ENCODE results near the gene PLEKHM3. TPM values are rescaled to one million over a fixed set of nuclear protein-coding genes. Genes with fewer than 3 reads are reported as not detected.
"Not testable (repeated sequence)": the region's sequence is repeated elsewhere in the genome, so short reads cannot be mapped to it uniquely, and the experiment has no call there.

PLEKHM3 gene
- total RNA-seq, 8 experiments from 2014 or later, result 8.6 to 20.5 (median 12.5) TPM

DNA sequence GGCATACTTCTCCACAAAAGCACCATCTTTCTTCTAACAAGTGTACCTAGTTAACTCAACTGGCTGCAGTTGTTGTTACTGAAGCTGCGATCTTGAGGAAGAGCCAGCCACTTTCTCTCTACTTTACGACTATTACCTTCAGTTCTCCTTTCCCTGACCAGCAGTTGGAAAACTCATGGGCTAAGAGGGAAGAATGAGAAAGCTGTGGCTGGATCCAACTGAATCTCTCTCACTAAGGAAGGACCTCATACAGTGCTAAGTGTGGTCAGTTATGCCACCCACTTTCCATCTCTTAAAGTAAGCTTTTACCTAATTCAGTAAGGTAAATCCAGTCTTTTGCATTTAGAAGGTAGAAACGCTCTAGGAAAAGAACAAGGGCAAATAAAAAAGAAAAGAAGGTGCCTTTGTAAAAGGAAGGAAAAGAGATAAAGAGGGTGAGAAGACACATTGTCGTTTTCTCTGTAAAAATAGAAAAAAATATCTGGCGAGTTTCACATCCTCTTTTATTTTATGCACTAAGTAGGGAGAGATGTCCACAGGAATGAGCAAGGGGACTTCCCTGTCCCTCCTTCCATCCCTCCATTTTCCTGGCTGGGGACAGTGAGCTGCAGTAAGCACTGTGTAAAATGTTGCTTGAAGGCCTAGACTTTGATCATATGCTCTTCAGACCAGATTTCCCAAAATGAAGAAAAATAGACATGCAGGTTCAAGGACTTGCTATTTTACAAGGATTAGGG lies 73.4 kb downstream of the PLEKHM3 start:
- in situ Hi-C loops (cut with MboI; ENCODE audit: low pct_unique_long_range_greater_than_20kb in 2 of 9, low sequenced_read_pairs in 9 of 9, unreplicated experiment in 9 of 9), result no loop called here
- Histone ChIP-seq H3K27ac (no peak overlapping the region), H3K4me3 (no peak overlapping the region), H3K4me1 (replicated peaks in 1 of 2) (no peaks in the 10 kb centered on the region)
- 77 to 97% (median 88%) methylated on average over 3 to 5 of the region's 5 CpGs for WGBS, 10 experiments
- ATAC-seq (replicated peaks in 6 of 8), result no peak

DNA sequence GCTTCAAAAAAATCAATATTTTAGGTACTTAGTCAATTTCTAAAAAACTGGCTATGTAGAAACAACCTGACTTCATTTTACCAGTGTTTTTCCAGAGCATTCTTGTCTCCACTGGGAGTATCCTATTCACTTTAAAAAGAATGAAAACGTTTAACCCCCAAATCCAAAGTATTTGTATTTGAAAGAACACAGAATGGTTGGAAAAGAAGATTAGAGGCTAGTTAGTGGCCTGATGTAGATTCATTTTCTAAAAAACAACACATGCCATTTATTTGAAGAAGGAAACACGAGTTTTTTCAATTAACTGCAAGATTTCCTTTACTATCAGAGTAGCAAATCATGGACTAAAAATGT lies 74.6 kb downstream of the PLEKHM3 start:
- ATAC-seq (replicated peaks in 6 of 8), result no peak
- Histone ChIP-seq H3K27ac (no peak overlapping the region), H3K4me1 (replicated peaks in 1 of 2) (no peaks in the 10 kb centered on the region), H3K4me3 (no peak overlapping the region)
- 10 to 80% (median 27%) methylated on average over 1 to 2 of the region's 2 CpGs; no CpG with 5 or more reads in 1 of the 10 experiments for WGBS, 10 experiments
- in situ Hi-C loops (cut with MboI; ENCODE audit: low pct_unique_long_range_greater_than_20kb in 2 of 9, low sequenced_read_pairs in 9 of 9, unreplicated experiment in 9 of 9), result no loop called here

DNA sequence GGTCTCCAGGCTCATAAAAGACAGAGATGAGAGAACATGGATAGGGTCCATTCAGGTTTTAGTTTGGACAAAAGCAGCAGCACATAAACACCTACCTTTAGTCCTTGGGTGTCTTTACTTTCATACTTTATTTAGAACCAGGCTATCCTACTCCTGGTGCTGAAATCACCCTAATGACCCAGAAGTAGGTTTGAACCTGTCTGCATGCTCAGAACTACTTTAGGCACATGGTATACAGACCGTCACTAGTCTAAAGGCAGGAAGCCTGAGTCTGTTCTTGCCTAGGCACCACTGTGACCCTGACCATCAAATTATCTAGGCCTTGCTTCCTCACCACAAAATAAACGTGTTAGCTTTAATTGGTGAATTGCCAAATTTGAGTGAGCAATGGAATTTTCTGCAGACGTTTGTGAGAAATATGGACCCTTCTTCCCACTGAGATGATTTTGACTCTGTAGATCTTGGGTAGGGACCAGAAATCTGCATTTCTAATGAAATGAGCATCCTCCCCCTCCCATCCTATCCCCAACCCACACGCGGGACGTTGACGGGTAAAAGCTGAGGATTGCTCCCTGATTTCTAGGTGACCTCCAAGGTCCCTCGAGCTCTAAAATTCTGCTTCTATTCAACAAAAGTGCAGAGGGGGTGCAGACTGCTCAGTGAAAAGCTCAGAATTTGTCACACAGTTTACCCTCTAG lies 75.1 kb downstream of the PLEKHM3 start:
- in situ Hi-C loops (cut with MboI; ENCODE audit: low pct_unique_long_range_greater_than_20kb in 2 of 9, low sequenced_read_pairs in 9 of 9, unreplicated experiment in 9 of 9), result no loop called here
- peak in 1 of 8 experiments; percentile 32 for ATAC-seq (replicated peaks in 6 of 8)
- no peak overlapping the region for H3K4me3 ChIP-seq
- no peaks in the 10 kb centered on the region for H3K4me1 ChIP-seq (replicated peaks in 1 of 2)
- WGBS, 10 experiments, result 33 to 82% (median 68%) methylated on average over 1 to 7 of the region's 8 CpGs; no CpG with 5 or more reads in 3 of the 10 experiments
- no peak overlapping the region for H3K27ac ChIP-seq

DNA sequence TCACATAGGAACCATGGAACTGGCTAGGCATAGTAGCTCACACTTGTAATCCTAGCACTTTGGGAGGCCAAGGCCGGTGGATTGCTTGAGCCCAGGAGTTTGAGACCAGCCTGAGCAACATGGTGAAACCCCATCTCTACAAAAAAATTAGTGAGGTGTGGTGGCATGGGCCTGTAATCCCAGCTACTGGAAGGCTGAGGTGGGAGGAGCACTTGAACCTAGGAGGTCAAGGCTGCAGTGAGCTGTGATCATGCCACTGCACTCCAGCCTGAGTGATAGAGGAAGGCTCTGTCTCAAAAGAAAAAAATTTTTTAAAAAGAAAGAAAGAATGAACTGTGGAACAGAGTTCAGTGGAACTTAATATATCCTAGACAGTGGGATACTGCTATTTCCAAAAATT lies 76.1 kb downstream of the PLEKHM3 start:
- WGBS, 10 experiments, result 100% methylated on average over 1 of the region's 1 CpG; no CpG with 5 or more reads in 6 of the 10 experiments
- H3K4me1 ChIP-seq (replicated peaks in 1 of 2); H3K4me3 ChIP-seq; in situ Hi-C loops (cut with MboI; ENCODE audit: low pct_unique_long_range_greater_than_20kb in 2 of 9, low sequenced_read_pairs in 9 of 9, unreplicated experiment in 9 of 9); H3K27ac ChIP-seq; ATAC-seq (replicated peaks in 6 of 8): not testable (repeated sequence)

DNA sequence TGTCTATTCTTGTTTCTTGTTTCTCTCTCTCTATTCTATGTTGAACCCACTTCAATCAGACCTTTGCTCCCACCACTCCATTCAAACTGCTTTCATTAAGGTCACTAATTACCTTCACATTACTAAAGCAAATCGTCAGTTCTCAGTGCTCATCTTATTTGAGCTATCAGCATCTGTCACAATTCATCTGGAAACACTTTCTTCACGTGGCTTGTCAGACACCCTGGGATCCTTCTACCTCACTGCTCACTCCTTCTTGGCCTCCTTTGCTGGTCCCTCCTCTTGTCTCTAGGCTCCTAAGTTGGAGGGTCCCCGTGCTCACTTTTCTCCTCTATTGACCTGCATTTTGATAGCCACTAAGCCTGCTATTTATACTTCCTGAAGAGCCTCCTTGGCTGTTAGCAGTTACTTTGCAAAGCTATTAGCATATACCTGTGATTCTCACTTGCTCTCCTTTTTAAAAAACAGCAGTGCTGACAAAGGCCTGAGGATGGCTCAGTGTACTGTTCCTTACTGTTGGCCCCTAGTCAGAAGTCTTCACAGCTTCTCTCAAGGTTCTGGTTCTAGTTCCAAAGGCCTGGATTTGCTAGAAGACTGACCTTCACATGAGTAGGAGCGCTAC lies 80.2 kb downstream of the PLEKHM3 start:
- Histone ChIP-seq H3K4me3 (no peak overlapping the region), H3K27ac (no peak overlapping the region), H3K4me1 (replicated peaks in 1 of 2) (no peaks in the 10 kb centered on the region)
- 17 to 75% (median 60%) methylated on average over 2 to 4 of the region's 4 CpGs; no CpG with 5 or more reads in 1 of the 10 experiments for WGBS, 10 experiments
- no peak for ATAC-seq (replicated peaks in 6 of 8)
- in situ Hi-C loops (cut with MboI; ENCODE audit: low pct_unique_long_range_greater_than_20kb in 2 of 9, low sequenced_read_pairs in 9 of 9, unreplicated experiment in 9 of 9), result no loop called here

DNA sequence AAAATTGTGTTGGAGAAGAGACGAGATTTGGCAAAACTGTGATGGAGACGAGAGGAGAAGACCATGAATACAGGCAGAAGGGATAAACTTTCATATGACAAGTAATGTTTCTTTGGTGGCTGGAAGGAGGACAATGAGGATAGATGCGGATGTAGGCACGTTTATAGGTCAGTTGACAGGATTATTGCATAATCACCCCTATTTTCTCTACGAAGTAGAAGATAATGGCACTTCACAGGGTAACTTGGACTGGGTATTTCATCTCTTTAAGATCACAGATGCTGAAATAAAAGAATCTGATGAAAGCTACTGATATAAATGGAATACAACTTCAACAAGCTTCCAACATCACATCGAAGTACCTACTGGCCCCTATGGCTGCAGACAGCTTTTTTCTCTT lies 81.0 kb downstream of the PLEKHM3 start:
- Histone ChIP-seq H3K4me1 (replicated peaks in 1 of 2) (no peaks in the 10 kb centered on the region), H3K4me3 (no peak overlapping the region), H3K27ac (no peak overlapping the region)
- in situ Hi-C loops (cut with MboI; ENCODE audit: low pct_unique_long_range_greater_than_20kb in 2 of 9, low sequenced_read_pairs in 9 of 9, unreplicated experiment in 9 of 9), result no loop called here
- WGBS, 10 experiments, result 69 to 100% (median 89%) methylated on average over 2 to 6 of the region's 6 CpGs
- ATAC-seq (replicated peaks in 6 of 8), result no peak

DNA sequence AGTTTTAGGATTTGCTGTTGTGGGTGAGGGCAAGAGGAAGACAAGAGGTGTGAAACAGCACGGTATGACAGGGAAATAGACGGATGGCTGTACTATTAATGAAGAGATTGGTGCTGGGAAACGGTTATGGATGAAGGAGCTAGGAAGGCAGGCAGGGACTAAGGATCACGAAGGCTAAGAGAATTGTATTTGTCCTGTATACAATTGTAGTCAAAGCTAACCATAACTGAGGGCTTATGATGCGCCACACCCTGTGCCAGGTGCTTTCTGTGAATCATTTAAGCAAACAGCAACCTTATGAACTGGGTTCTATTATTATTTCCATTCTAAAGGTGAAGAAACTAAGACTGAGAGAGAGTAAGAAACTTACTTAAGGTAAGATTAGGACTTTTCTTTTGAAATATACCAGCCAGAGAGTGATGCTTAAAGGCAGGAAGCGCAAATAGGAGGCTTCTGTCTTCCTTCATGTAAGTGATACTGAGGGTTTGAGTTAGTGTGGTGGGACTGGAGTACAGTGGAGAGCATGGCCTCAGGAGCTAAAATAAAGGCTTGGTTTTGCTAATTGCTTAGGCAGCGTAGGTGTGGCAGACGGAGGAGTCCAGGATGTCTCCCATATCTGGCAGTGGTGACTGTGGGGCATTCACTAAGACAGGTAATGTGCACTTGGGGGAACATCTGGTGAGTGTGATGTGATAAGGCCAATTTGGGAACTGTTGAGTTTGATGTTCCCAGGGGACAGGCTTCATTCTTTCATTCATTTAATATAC lies 85.8 kb downstream of the PLEKHM3 start:
- Histone ChIP-seq H3K4me1 (replicated peaks in 1 of 2) (peaks cover 5 to 8% of the 10 kb centered on the region in 2 donors), H3K27ac (no peak overlapping the region), H3K4me3 (no peak overlapping the region)
- WGBS, 10 experiments, result 68 to 100% (median 90%) methylated on average over 2 to 8 of the region's 8 CpGs
- in situ Hi-C loops (cut with MboI; ENCODE audit: low pct_unique_long_range_greater_than_20kb in 2 of 9, low sequenced_read_pairs in 9 of 9, unreplicated experiment in 9 of 9), result no loop called here
- peak in 2 of 8 experiments; percentile 18 to 46 for ATAC-seq (replicated peaks in 6 of 8)

DNA sequence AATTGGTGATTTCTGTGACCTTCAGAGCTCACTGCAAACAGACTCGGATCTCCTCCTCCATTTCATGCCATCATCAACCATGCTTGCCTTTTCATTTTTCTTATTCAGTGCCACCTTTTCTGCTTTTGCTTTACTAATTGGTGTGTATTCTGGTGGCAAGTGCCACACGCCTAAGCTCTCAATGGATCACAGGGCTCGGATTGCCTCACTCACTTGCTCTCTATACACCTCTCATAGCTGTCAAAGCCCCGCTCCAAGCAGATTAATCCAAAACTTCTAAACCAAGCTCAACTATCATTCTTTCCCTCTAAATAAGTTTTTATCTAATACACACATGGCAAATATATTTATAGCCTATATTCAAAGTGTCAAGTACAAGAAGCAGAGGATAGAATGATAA lies 86.4 kb downstream of the PLEKHM3 start:
- H3K27ac ChIP-seq, result no peak overlapping the region
- in situ Hi-C loops (cut with MboI; ENCODE audit: low pct_unique_long_range_greater_than_20kb in 2 of 9, low sequenced_read_pairs in 9 of 9, unreplicated experiment in 9 of 9), result no loop called here
- H3K4me1 ChIP-seq (replicated peaks in 1 of 2), result peaks cover 5 to 8% of the 10 kb centered on the region in 2 donors
- no peak overlapping the region for H3K4me3 ChIP-seq
- no peak for ATAC-seq (replicated peaks in 6 of 8)
- WGBS, 10 experiments, result 73 to 100% (median 87%) methylated on average over 1 to 4 of the region's 4 CpGs; no CpG with 5 or more reads in 2 of the 10 experiments

DNA sequence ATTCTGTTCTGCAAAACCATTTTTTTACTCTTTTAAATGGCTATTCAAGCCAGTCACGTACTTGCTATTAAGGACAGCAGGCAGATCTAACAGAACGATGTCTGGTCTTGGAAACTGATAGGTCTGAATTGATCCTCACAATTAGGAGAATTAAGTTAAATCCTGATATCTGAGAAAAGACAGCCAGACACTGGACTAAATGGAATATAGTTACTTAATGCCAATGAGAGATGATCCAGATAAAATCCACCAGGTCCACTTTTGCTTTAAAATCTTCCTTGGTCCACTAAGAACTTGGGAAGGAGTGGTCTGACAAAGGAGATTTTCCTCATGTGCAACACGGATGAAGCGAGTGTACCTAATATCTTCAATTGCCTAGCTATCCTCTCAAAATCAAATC lies 86.9 kb downstream of the PLEKHM3 start:
- 65 to 100% (median 100%) methylated on average over 2 to 4 of the region's 4 CpGs; no CpG with 5 or more reads in 1 of the 10 experiments for WGBS, 10 experiments
- H3K27ac ChIP-seq, result no peak overlapping the region
- H3K4me3 ChIP-seq, result no peak overlapping the region
- in situ Hi-C loops (cut with MboI; ENCODE audit: low pct_unique_long_range_greater_than_20kb in 2 of 9, low sequenced_read_pairs in 9 of 9, unreplicated experiment in 9 of 9), result no loop called here
- peaks cover 5 to 8% of the 10 kb centered on the region in 2 donors for H3K4me1 ChIP-seq (replicated peaks in 1 of 2)
- ATAC-seq (replicated peaks in 6 of 8), result no peak

DNA sequence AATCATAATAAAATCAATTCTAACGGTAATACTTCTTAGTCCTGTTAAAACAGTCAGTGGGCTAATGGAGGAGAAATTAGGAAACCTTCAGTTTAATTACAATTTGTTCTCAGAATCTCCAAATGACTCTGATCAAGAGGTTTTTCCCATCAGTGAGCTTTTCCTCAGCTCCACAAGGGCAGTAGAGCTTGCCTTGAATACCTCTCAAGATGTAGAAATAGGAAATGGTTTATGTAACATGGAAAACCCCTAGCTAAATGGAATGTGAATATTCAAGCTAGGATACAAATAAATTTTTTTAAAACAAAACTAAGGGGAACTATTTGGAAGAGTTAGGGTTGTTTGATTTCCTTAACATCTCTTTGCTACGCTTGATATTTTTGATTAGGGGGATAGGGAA lies 87.5 kb downstream of the PLEKHM3 start:
- H3K4me1 ChIP-seq (replicated peaks in 1 of 2), result peaks cover 5 to 8% of the 10 kb centered on the region in 2 donors
- H3K4me3 ChIP-seq, result no peak overlapping the region
- WGBS, 10 experiments, result 66 to 94% (median 74%) methylated on average over 1 to 2 of the region's 2 CpGs
- peak in 3 of 8 experiments; percentile 26 to 34 (median 33) for ATAC-seq (replicated peaks in 6 of 8)
- no peak overlapping the region for H3K27ac ChIP-seq
- in situ Hi-C loops (cut with MboI; ENCODE audit: low pct_unique_long_range_greater_than_20kb in 2 of 9, low sequenced_read_pairs in 9 of 9, unreplicated experiment in 9 of 9), result no loop called here

DNA sequence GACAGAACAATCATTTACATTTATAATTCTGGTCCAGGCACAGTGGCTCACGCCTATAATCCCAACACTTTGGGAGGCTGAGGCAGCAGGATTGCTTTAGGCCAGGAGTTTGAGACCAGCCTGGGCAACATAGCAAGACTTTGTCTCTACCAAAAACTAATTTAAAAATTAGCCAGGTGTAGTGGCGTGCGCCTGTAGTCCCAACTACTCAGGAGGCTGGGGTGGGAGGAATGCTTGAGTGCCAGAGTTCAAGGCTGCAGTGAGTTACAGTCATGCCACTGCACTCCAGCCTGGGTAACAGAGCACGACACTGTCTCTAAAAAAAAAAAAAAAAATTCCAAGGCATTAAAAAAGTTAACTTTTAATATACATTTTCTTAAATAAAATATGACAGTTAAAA lies 88.1 kb downstream of the PLEKHM3 start:
- in situ Hi-C loops (cut with MboI; ENCODE audit: low pct_unique_long_range_greater_than_20kb in 2 of 9, low sequenced_read_pairs in 9 of 9, unreplicated experiment in 9 of 9), result no loop called here
- ATAC-seq (replicated peaks in 6 of 8), result peak in 2 of 8 experiments; percentile 17 to 60
- 58 to 100% (median 91%) methylated on average over 1 to 4 of the region's 4 CpGs; no CpG with 5 or more reads in 1 of the 10 experiments for WGBS, 10 experiments
- no peak overlapping the region for H3K4me3 ChIP-seq
- peaks cover 5 to 8% of the 10 kb centered on the region in 2 donors for H3K4me1 ChIP-seq (replicated peaks in 1 of 2)
- H3K27ac ChIP-seq, result no peak overlapping the region

DNA sequence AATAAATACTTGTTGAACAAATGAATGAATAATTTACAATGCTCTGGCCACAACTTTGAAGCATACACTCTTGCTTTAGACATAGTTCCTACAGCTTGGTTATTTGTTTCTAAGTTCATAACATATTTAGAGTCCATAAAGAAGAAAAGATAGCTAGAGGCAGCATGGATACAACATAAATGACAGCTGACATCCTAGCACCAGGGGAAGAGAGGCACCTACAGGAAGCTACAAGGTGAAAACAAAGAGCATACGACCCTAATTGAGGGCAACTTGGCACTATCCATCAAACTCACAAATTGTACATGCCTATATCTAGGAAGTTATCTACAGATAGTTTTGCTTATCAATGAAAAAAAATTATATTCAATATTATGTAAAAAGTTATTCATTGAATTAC lies 88.9 kb downstream of the PLEKHM3 start:
- in situ Hi-C loops (cut with MboI; ENCODE audit: low pct_unique_long_range_greater_than_20kb in 2 of 9, low sequenced_read_pairs in 9 of 9, unreplicated experiment in 9 of 9), result no loop called here
- 40 to 100% (median 78%) methylated on average over 1 of the region's 1 CpG; no CpG with 5 or more reads in 3 of the 10 experiments for WGBS, 10 experiments
- ATAC-seq (replicated peaks in 6 of 8), result no peak
- Histone ChIP-seq H3K4me3 (no peak overlapping the region), H3K4me1 (replicated peaks in 1 of 2) (peaks cover 5 to 8% of the 10 kb centered on the region in 2 donors), H3K27ac (no peak overlapping the region)

DNA sequence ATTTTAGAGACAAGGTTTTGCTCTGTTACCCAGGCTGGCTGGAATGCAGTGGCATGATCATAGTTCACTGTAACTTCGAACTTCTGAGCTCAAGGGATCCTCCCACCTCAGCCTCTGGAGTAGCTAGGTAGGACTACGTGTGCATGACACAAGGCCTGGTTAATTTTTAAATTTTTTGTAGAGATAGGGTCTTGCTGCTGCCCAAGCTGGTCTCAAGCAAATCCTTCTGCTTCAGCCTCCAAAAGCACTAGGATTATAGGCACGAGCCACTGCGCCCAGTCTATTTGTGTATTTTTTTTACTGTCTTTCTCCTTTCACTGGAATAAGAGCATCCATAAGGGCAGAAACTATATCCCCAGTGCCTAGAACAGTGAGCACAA lies 89.3 kb downstream of the PLEKHM3 start:
- in situ Hi-C loops (cut with MboI; ENCODE audit: low pct_unique_long_range_greater_than_20kb in 2 of 9, low sequenced_read_pairs in 9 of 9, unreplicated experiment in 9 of 9), result no loop called here
- 66 to 100% (median 86%) methylated on average over 1 to 4 of the region's 4 CpGs; no CpG with 5 or more reads in 2 of the 10 experiments for WGBS, 10 experiments
- no peak for ATAC-seq (replicated peaks in 6 of 8)
- H3K4me3 ChIP-seq, result no peak overlapping the region
- H3K27ac ChIP-seq, result no peak overlapping the region
- H3K4me1 ChIP-seq (replicated peaks in 1 of 2), result peaks cover 5 to 8% of the 10 kb centered on the region in 2 donors

Data from motor neuron (in vitro differentiated cells).